Hepatocyte (in vitro differentiated cells): ENCODE results near the gene MAGI2. TPM values are rescaled to one million over a fixed set of nuclear protein-coding genes. Genes with fewer than 3 reads are reported as not detected.

ENCODE experiments used
- DNase-seq: peaks from one replicate; pipeline ENCODE4 v3.0.0-alpha.2; 2016; ENCODE audit warnings: low spot score
- H2AFZ ChIP-seq: fragments of 200-600 bp; sonication (generic); 2 replicates; pipeline ENCODE4 v1.6.0; 2016; ENCODE audit warnings: antibody characterized with exemption, mild to moderate bottlenecking
- H3K27ac ChIP-seq: fragments of 200-600 bp; sonication (generic); 2 replicates; pipeline ENCODE4 v1.5.1; 2016; ENCODE audit warnings: mild to moderate bottlenecking
- H3K27me3 ChIP-seq: fragments of 200-600 bp; sonication (generic); 2 replicates; pipeline ENCODE4 v1.6.1; 2016
- H3K36me3 ChIP-seq: fragments of 200-600 bp; sonication (generic); replicated peaks from 2 replicates; pipeline ENCODE4 v1.5.1; 2016; ENCODE audit warnings: low read depth; ENCODE audit not compliant: insufficient read depth
- H3K4me1 ChIP-seq: fragments of 200-600 bp; sonication (generic); 2 replicates; pipeline ENCODE4 v1.5.1; 2016; ENCODE audit warnings: mild to moderate bottlenecking, moderate library complexity; ENCODE audit not compliant: insufficient read depth
- H3K4me2 ChIP-seq: fragments of 200-600 bp; sonication (generic); 2 replicates; pipeline ENCODE4 v1.6.0; 2016
- H3K4me3 ChIP-seq: fragments of 200-600 bp; sonication (generic); 2 replicates; pipeline ENCODE4 v1.5.1; 2016; ENCODE audit warnings: mild to moderate bottlenecking
- H3K79me2 ChIP-seq: fragments of 200-600 bp; sonication (generic); 2 replicates; pipeline ENCODE4 v1.6.0; 2017; ENCODE audit warnings: mild to moderate bottlenecking
- H3K9me2 ChIP-seq: fragments of 200-600 bp; sonication (generic); replicated peaks from 2 replicates; pipeline ENCODE4 v1.6.0; 2017; ENCODE audit warnings: mild to moderate bottlenecking; ENCODE audit not compliant: insufficient read depth
- H3K9me3 ChIP-seq: fragments of 200-600 bp; sonication (generic); 2 replicates; pipeline ENCODE4 v1.5.1; 2016; ENCODE audit warnings: low read depth, mild to moderate bottlenecking
- H4K20me1 ChIP-seq: fragments of 200-600 bp; sonication (generic); 2 replicates; pipeline ENCODE4 v1.6.0; 2016; ENCODE audit warnings: mild to moderate bottlenecking; ENCODE audit not compliant: insufficient read depth, poor library complexity, severe bottlenecking
- CTCF ChIP-seq: fragments of 200-600 bp; sonication (generic); IDR thresholded peaks from 2 replicates; pipeline ENCODE4 v1.5.1; 2016; ENCODE audit warnings: antibody characterized with exemption, mild to moderate bottlenecking; ENCODE audit not compliant: poor library complexity
- EZH2 ChIP-seq: fragments of 200-600 bp; sonication (generic); IDR thresholded peaks from 2 replicates; pipeline ENCODE4 v1.6.1; 2016; ENCODE audit warnings: antibody characterized with exemption, mild to moderate bottlenecking, borderline replicate concordance
- EZH2phosphoT487 ChIP-seq: fragments of 200-600 bp; sonication (generic); IDR thresholded peaks from one replicate; pipeline ENCODE4 v1.6.1; 2018; ENCODE audit warnings: antibody characterized with exemption, mild to moderate bottlenecking, low read depth, moderate library complexity; ENCODE audit not compliant: unreplicated experiment, severe bottlenecking
- WGBS: methylation state at CpG from one replicate; pipeline ENCODE4 v1.1.6; 2016; ENCODE audit warnings: low lambda C conversion rate; ENCODE audit errors: missing lambda C conversion rate; 5-methylcytosine and 5-hydroxymethylcytosine counted together
- polyA plus RNA-seq: library from polyadenylated mRNA; unstranded; fragments of >200 nt; fragmentation: Nextera tagmentation; extraction: Ambion mirVana; gene quantifications from 2 replicates; pipeline ENCODE4 v1.2.1, GENCODE V29; 2016
- total RNA-seq: library from RNA; depleted of rRNA; stranded (reverse); fragments of >200 nt; gene quantifications from 2 replicates; pipeline ENCODE4 v1.2.3, GENCODE V29; 2014

MAGI2 gene
- total and polyA plus RNA-seq, 2 experiments from 2014 or later: 3.1 to 6.7 TPM

GRCh38 chr7:79291498-79291865 lies 162.0 kb downstream of the MAGI2 start:
- no peak overlapping the region for H3K27ac ChIP-seq
- no peaks in the 10 kb centered on the region for H3K36me3 ChIP-seq
- no peak for DNase-seq
- H4K20me1 ChIP-seq: no peaks in the 10 kb centered on the region
- no peaks in the 10 kb centered on the region for H3K4me1 ChIP-seq
- H3K27me3 ChIP-seq: no peaks in the 10 kb centered on the region
- no peaks in the 10 kb centered on the region for H3K9me3 ChIP-seq
- no peaks in the 10 kb centered on the region for H3K79me2 ChIP-seq
- H3K4me3 ChIP-seq: no peak overlapping the region
- no peaks in the 10 kb centered on the region for H3K9me2 ChIP-seq
- TF ChIP-seq EZH2phosphoT487: no peak
- TF ChIP-seq EZH2: no peak
- TF ChIP-seq CTCF: no peak
- H3K4me2 ChIP-seq: no peak overlapping the region
- H2AFZ ChIP-seq: no peak overlapping the region

- Histone ChIP-seq H3K4me1 (no peaks in the 10 kb centered on the region), H3K4me3 (no peak overlapping the region), H3K9me3 (no peaks in the 10 kb centered on the region), H3K27me3 (no peaks in the 10 kb centered on the region), H3K36me3 (no peaks in the 10 kb centered on the region), H3K9me2 (no peaks in the 10 kb centered on the region), H2AFZ (no peak overlapping the region), H3K4me2 (no peak overlapping the region), H3K79me2 (no peaks in the 10 kb centered on the region), H4K20me1 (no peaks in the 10 kb centered on the region), H3K27ac (no peak overlapping the region)
- WGBS: 85% methylated on average over 4 of the region's 4 CpGs
- no peak for DNase-seq
- TF ChIP-seq EZH2: no peak
- no peak for TF ChIP-seq EZH2phosphoT487
- no peak for TF ChIP-seq CTCF
Observed at GRCh38 chr7:79290841-79291497, 162.5 kb downstream of the MAGI2 start.

- 94% methylated on average over 3 of the region's 3 CpGs for WGBS
- Histone ChIP-seq H3K4me2 (no peak overlapping the region), H3K9me2 (no peaks in the 10 kb centered on the region), H3K36me3 (no peaks in the 10 kb centered on the region), H3K27ac (no peak overlapping the region), H3K79me2 (no peaks in the 10 kb centered on the region), H3K4me1 (no peaks in the 10 kb centered on the region), H3K9me3 (no peaks in the 10 kb centered on the region), H3K4me3 (no peak overlapping the region), H2AFZ (no peak overlapping the region), H4K20me1 (no peaks in the 10 kb centered on the region), H3K27me3 (no peaks in the 10 kb centered on the region)
- no peak for DNase-seq
- TF ChIP-seq EZH2phosphoT487 (no peak), EZH2 (no peak), CTCF (no peak)
Observed at GRCh38 chr7:79290398-79290797, 163.1 kb downstream of the MAGI2 start.

- TF ChIP-seq EZH2 (no peak), EZH2phosphoT487 (no peak), CTCF (no peak)
- no peaks in the 10 kb centered on the region for H3K9me3 ChIP-seq
- H3K9me2 ChIP-seq: no peaks in the 10 kb centered on the region
- no peak for DNase-seq
- H3K27me3 ChIP-seq: no peaks in the 10 kb centered on the region
- WGBS: 70% methylated on average over 5 of the region's 5 CpGs
- H3K4me1 ChIP-seq: no peaks in the 10 kb centered on the region
- no peaks in the 10 kb centered on the region for H4K20me1 ChIP-seq
- H2AFZ ChIP-seq: no peak overlapping the region
- H3K4me2 ChIP-seq: no peak overlapping the region
- H3K27ac ChIP-seq: no peak overlapping the region
- H3K79me2 ChIP-seq: no peaks in the 10 kb centered on the region
- H3K36me3 ChIP-seq: no peaks in the 10 kb centered on the region
- no peak overlapping the region for H3K4me3 ChIP-seq
Observed at GRCh38 chr7:79288655-79289054, 164.8 kb downstream of the MAGI2 start.
